SIG-M5 treated with dmso at 0.1 percent for 504 hours (cell line): ENCODE data around the gene GOLPH3.
"Not testable (repeated sequence)": the region's sequence is repeated elsewhere in the genome, so short reads cannot be mapped to it uniquely, and the experiment has no call there.

Experiments
- DNase-seq: peaks from one replicate; lab custom pipeline; 2025; ENCODE audit not compliant: unreplicated experiment; lab: John Stamatoyannopoulos, UW

GOLPH3 gene

DNA sequence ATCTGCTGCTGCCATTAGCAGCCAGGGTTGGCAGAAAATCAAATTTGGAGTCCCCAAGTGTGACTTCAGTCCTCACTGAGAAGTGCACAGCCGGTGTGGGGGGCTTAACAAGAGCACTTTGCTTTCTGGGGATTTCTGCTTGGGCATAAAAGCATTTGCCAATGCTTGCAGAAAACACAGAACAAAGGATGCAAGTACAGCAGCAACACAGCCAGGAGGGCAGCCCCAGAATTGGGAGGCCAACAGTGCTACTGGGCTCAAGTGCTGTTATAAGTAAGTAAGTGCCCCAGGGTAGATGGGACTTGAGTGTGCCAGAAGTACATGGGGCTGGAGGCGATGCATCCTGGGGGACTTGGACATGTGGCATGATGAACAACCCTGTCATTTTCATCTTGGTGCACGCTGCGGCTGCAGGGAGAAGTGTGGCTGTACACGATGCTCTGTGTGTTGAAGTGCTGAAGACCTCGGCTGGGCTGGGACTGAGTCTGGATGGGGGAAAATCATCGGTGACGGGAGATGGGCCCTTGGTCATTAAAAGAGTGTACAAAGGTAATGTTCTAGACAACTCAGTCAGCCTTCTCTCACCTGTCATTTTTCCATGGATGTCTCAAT, 73.3 kb downstream of the GOLPH3 start:
- DNase-seq, result no peak

DNA sequence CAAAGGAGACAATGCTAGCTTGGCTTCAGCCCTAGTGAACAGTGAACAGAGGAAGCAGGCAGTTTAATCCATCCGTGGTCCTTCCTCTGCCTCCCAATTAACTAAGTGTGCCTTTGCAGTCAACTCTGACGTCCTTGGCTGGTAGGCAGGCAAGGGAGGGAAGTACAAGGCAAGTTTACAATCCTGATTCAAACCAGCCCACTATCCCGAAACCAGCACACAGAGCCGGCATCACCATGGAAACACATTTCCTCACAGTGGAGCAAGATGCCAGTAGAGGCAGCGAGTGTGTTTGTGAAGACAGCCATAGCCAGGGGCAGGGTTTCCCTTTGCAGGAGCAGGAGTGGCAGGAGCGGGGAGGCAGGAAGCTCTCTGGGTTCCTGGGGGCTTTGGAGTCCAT, 73.9 kb downstream of the GOLPH3 start:
- DNase-seq, result no peak

DNA sequence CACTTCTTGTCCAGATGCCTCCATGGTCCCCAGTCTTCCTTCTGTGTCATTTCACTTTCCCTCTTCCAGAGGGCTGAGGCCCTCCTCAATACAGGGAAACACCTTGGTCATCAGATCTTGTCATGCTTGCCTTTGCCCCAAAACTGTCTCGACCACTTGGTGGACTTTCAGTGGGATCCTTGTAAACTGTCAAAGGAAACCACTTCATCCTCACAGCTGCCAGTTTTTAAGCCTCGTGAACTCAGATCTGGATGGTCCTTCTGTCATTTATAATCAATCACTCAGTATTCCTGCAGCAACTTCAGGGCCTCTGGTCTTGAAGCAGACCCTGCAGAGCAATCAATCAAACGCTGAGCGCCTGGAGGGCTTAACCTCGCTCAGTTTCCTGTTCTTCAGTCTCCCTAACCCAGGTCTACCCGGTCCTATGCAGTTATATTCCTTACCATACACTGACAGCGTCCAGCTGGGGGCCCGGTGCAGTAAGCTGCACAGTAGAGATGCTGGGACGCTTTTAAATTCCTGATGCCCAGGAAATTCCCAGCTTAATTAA, 74.6 kb downstream of the GOLPH3 start:
- DNase-seq, result no peak

DNA sequence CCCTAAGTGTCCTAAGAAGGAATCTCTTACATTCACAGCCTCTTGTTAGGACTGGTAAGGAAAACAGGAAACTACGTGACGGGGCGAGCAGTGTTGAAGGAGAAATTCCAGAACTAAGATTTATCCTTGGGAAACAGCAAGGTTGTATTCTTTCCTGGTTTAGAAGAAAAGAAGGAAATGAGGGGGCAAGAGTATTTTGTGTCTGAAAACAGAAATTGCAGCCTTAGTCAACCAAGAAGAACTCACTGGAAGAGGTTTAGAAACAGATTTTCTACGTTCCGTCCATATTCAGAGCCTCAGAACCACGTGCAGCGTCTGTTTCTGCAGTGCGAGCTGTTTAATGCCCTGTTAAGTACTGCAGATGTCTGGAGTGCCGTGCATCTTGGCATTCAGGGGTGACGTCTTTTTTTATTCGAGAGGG, 75.2 kb downstream of the GOLPH3 start:
- no peak for DNase-seq

DNA sequence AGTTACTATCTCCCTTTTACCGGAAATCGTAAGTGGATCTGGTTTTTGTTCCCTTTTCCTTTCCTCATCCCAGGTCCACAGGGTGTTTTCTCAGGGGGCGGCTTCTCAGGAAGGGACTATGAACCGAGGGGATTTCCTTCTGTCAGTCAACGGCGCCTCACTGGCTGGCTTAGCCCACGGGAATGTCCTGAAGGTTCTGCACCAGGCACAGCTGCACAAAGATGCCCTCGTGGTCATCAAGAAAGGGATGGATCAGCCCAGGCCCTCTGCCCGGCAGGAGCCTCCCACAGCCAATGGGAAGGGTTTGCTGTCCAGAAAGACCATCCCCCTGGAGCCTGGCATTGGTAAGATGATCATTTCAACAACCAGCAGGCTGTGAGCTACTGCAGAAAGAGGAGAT, 75.8 kb downstream of the GOLPH3 start:
- DNase-seq, result no peak

DNA sequence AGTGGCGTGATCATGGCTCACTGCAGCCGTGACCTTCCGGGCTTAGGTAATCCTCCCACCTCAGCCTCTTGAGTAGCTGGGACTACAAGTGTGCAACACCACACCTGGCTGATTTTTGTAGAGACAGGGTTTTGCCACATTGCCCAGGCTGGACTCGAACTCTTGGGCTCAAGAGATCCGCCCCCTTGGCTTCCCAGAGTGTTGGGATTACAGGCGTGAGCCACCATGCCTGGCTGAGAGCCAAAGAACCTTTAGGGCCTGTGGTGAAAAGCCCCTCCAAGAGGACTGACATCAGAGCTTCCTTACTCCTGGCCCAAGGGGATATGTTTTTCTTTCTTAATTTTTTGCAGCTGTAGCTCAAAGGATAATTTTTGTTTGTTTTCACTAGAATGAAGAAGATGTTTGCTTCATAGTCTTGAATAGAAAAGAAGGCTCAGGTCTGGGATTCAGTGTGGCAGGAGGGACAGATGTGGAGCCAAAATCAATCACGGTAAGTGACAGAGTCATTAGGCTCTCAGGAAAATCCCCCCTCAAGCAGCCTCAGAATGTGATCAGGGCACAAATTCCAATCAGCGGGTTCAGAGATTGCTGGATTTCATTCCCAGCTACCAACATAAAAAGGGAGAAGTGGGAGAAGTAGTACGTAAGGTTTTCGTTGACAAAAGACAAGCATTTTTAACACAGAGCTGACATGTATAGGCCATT, 77.1 kb downstream of the GOLPH3 start:
- DNase-seq, result no peak

DNA sequence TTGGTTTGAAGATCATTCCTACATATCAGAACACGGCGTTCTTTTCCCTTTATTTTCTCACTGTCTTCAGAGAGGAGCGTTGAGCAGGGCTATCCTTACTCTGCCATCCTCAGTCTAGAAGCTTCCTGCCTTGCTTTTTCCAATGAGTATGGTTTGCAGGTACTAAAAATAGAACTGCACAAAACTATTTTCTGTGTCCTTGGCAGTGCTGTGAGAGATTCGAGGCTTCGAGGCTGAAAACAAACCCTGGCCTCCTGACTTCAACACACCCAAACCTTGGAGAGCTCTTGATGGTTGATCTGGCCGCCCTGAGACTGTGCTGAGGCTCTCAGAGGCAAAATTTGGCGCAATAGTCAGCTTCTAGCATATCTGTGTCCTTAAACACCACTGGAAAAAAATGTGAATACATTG, 78.9 kb downstream of the GOLPH3 start:
- DNase-seq, result no peak

DNA sequence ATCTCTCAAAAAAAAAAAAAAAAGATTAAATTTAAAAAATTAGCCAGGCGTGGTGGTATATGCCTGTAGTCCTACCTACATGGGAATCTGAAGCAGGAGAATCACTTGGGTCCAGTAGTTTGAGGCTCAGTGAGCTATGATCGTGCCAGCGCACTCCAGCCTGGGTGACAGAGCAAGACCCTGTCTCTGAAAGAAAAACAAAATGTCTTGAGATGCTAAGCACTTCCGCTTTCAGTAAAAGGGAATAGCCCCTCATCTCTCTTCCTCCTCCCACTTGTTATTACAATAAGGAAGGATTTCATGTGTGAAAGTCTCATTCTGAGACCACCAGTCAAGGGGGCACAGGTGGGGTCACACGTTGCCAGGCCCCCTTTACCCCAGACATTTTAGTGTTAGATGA, 79.4 kb downstream of the GOLPH3 start:
- DNase-seq, result no peak

DNA sequence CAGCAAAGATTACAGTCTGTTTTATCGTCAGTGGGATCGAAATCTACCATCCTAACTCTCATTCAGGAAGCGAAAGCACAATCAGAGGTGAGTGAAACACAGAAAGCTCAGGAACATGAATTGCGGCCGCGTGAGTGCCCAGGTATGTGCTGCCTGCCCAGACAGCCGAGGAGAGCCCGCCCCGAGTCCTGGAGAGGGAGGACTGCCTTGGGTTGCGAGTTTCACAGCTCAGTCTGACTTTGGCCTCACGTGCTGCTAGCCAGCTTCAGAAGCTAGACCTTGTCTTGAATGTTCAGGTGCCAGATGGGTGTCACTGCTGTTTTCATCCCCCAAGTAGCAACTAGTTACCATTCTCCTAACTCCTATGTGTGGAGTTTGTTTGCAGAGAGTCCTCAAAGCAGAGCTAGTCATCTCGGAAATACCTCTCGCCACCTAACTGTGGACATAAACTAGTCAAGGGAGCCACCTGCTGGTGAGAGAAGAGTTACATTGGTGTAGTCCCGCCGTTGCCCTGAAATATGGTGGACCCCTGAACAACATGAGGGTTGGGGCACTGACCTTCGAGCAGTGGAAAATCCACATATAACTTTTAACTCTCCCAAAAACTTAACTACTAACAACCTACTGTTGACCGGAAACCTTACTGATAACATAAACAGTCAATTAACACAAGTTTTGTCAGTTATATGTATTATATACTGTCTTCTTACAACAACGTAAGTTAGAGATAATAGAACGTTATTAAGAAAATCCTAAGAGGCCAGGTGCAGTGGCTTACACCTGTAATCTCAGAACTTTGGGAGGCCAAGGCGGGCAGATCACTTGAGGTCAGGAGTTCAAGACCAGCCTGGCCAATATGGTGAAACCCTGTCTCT, 80.9 kb downstream of the GOLPH3 start:
- DNase-seq, result peak; percentile 81

DNA sequence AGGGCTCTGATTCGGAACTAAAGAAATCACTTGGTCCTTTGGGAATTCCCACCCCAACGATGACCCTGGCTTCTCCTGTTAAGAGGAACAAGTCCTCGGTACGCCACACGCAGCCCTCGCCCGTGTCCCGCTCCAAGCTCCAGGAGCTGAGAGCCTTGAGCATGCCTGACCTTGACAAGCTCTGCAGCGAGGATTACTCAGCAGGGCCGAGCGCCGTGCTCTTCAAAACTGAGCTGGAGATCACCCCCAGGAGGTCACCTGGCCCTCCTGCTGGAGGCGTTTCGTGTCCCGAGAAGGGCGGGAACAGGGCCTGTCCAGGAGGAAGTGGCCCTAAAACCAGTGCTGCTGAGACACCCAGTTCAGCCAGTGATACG, 83.4 kb downstream of the GOLPH3 start:
- DNase-seq, result no peak

DNA sequence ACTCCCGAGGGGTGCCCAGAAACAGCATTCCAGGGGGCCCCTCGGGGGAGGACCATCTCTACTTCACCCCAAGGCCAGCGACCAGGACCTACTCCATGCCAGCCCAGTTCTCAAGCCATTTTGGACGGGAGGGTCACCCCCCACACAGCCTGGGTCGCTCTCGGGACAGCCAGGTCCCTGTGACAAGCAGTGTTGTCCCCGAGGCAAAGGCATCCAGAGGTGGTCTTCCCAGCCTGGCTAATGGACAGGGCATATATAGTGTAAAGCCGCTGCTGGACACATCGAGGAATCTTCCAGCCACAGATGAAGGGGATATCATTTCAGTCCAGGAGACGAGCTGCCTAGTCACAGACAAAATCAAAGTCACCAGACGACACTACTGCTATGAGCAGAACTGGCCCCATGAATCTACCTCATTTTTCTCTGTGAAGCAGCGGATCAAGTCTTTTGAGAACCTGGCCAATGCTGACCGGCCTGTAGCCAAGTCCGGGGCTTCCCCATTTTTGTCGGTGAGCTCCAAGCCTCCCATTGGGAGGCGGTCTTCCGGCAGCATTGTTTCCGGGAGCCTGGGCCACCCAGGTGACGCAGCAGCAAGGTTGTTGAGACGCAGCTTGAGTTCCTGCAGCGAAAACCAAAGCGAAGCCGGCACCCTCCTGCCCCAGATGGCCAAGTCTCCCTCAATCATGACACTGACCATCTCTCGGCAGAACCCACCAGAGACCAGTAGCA, 83.9 kb downstream of the GOLPH3 start:
- DNase-seq, result no peak

DNA sequence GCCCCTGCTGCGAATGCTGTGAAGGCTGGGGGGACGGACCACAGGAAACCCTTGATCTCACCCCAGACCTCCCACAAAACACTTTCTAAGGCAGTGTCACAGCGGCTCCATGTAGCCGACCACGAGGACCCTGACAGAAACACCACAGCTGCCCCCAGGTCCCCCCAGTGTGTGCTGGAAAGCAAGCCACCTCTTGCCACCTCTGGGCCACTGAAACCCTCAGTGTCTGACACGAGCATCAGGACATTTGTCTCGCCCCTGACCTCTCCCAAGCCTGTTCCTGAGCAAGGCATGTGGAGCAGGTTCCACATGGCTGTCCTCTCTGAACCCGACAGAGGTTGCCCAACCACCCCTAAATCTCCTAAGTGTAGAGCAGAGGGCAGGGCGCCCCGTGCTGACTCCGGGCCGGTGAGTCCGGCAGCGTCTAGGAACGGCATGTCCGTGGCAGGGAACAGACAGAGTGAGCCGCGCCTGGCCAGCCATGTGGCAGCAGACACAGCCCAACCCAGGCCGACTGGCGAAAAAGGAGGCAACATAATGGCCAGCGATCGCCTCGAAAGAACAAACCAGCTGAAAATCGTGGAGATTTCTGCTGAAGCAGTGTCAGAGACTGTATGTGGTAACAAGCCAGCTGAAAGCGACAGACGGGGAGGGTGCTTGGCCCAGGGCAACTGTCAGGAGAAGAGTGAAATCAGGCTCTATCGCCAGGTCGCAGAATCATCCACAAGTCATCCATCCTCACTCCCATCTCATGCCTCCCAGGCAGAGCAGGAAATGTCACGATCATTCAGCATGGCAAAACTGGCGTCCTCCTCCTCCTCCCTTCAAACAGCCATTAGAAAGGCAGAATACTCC, 84.7 kb downstream of the GOLPH3 start:
- DNase-seq, result no peak

DNA sequence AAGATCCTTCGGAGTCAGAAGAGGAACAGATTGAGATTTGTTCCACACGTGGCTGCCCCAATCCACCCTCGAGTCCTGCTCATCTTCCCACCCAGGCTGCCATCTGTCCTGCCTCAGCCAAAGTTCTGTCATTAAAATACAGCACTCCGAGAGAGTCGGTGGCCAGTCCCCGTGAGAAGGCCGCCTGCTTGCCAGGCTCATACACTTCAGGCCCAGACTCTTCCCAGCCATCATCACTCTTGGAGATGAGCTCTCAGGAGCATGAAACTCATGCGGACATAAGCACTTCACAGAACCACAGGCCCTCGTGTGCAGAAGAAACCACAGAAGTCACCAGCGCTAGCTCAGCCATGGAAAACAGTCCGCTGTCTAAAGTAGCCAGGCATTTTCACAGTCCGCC, 85.9 kb downstream of the GOLPH3 start:
- no peak for DNase-seq

DNA sequence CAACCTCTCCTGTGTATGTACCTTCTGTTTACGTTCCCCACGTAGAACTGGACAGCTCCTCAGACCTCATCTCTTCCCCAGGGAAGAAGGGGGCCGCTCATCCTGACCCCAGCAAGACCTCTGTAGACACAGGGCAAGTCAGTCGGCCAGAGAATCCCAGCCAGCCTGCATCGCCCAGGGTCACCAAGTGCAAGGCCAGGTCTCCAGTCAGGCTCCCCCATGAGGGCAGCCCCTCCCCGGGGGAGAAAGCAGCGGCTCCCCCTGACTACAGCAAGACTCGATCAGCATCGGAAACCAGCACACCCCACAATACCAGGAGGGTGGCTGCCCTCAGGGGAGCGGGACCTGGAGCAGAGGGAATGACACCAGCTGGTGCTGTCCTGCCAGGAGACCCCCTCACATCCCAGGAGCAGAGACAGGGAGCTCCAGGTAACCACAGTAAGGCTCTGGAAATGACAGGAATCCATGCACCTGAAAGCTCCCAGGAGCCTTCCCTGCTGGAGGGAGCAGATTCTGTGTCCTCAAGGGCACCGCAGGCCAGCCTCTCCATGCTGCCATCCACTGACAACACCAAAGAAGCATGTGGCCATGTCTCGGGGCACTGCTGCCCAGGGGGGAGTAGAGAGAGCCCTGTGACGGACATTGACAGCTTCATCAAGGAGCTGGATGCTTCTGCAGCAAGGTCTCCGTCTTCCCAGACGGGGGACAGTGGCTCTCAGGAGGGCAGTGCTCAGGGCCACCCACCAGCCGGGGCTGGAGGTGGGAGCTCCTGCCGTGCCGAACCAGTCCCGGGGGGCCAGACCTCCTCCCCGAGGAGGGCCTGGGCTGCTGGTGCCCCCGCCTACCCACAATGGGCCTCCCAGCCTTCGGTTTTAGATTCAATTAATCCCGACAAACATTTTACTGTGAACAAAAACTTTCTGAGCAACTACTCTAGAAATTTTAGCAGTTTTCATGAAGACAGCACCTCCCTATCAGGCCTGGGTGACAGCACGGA, 86.7 kb downstream of the GOLPH3 start:
- no peak for DNase-seq

DNA sequence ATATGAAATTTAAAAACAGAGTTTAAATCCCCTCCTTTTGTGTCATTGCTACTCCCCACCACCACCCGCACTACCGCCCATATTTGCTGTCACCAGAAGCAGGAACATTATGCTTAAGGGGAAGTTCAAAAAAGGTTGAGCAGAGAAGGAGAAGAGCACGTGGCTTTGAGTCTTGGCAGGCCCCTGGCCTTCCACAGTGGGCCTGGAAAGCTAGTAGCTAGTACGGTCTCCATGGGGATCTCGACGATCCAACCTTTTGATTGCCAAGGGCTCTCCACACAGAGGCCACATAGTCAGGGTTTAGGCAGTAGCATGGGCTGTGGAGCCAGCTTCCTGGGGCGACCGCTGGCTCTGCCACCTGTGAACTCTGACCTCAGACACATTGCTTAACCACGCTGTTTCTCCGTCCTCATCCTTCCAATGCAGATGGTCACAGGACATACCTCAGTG, 90.1 kb downstream of the GOLPH3 start:
- DNase-seq, result peak; percentile 43

DNA sequence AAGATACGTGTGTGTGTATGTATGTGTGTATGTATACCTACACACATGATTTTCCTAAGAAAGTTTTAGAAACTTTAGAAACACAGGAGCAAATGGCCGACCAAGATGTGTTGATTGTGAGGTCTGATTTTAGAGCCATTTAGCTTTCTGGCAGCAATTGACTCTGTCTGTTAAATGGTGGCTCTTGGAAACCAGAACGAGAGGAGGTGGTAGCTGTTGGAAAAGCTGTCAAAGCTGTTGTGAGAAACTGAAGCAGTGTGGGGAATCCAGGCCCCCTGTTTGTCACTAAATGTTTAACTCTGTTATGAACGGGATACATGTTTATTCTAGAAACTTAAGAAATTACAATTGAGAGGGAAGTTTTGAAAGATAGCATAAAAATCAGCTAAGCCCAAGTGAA, 91.4 kb downstream of the GOLPH3 start:
- DNase-seq, result no peak

DNA sequence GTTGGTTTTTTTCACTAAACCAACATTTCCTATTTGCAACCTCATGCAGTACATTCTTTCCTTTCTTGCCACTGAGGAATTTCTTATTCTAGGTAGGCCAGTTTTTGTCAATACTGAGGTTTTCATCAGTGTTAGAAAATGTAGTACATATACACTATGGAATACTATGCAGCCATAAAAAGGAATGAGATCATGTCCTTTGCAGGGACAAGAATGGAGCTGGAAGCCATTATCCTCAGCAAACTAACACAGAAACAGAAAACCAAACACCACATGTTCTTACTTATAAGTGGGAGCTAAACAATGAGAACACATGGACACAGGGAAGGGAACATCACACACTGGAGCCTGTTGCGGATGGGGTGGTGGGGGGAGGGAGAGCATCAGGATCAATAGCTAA, 93.6 kb downstream of the GOLPH3 start:
- not testable (repeated sequence) for DNase-seq

DNA sequence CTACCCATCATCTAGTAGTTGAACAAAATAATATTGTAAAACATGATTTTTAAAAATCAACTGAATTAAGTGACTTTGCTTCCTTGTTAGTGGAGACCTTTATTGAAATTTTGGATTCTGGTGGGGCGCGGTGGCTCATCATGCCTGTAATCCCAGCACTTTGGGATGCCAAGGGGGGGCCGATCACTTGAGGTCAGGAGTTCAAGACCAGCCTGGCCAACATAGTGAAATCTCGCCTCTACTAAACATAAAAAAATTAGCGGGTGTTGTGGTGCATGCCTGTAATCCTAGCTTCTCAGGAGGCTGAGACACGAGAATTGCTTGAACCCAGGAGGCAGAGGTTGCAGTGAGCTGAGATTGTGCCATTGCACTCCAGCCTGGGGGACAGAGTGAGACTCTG, 95.3 kb downstream of the GOLPH3 start:
- DNase-seq, result not testable (repeated sequence)
